ENCODE measurements around the gene B9D2.

Gene B9D2

GRCh38 chr19:41364524-41365391 lies 809 bp upstream of the B9D2 start:
- Histone ChIP-seq H3K27me3 (replicated peaks; ENCODE audit: control insufficient read depth, insufficient read depth, low read length) (no peaks in the 10 kb centered on the region), H3K4me3 (replicated peaks; ENCODE audit: low read depth, low read length) (peak overlapping the region; percentile 84), H3K36me3 (ENCODE audit: control insufficient read depth, insufficient read depth, low read length) (no peaks in the 10 kb centered on the region)
- no peak for TF ChIP-seq CTCF (IDR thresholded peaks at IDR 0.05; ENCODE audit: insufficient read depth, low read length, poor library complexity, severe bottlenecking)
- no peak for DNase-seq (ENCODE audit: extremely low read depth, insufficient read length)

GRCh38 chr19:41363371-41363752 lies 587 bp downstream of the B9D2 start:
- DNase-seq (ENCODE audit: extremely low read depth, insufficient read length): no peak
- no peak for TF ChIP-seq CTCF (IDR thresholded peaks at IDR 0.05; ENCODE audit: insufficient read depth, low read length, poor library complexity, severe bottlenecking)
- Histone ChIP-seq H3K36me3 (ENCODE audit: control insufficient read depth, insufficient read depth, low read length) (no peaks in the 10 kb centered on the region), H3K4me3 (replicated peaks; ENCODE audit: low read depth, low read length) (peak overlapping the region; percentile 84), H3K27me3 (replicated peaks; ENCODE audit: control insufficient read depth, insufficient read depth, low read length) (no peaks in the 10 kb centered on the region)

GRCh38 chr19:41362143-41362847 lies 1.7 kb downstream of the B9D2 start:
- no peak for DNase-seq (ENCODE audit: extremely low read depth, insufficient read length)
- H3K27me3 ChIP-seq (replicated peaks; ENCODE audit: control insufficient read depth, insufficient read depth, low read length): no peaks in the 10 kb centered on the region
- no peak overlapping the region for H3K4me3 ChIP-seq (replicated peaks; ENCODE audit: low read depth, low read length)
- TF ChIP-seq CTCF (IDR thresholded peaks at IDR 0.05; ENCODE audit: insufficient read depth, low read length, poor library complexity, severe bottlenecking): no peak
- no peaks in the 10 kb centered on the region for H3K36me3 ChIP-seq (ENCODE audit: control insufficient read depth, insufficient read depth, low read length)

GRCh38 chr19:41359741-41360140 lies 4.2 kb downstream of the B9D2 start:
- Histone ChIP-seq H3K27me3 (replicated peaks; ENCODE audit: control insufficient read depth, insufficient read depth, low read length) (no peaks in the 10 kb centered on the region), H3K36me3 (ENCODE audit: control insufficient read depth, insufficient read depth, low read length) (no peaks in the 10 kb centered on the region), H3K4me3 (replicated peaks; ENCODE audit: low read depth, low read length) (no peak overlapping the region)
- no peak for DNase-seq (ENCODE audit: extremely low read depth, insufficient read length)
- no peak for TF ChIP-seq CTCF (IDR thresholded peaks at IDR 0.05; ENCODE audit: insufficient read depth, low read length, poor library complexity, severe bottlenecking)

- Histone ChIP-seq H3K27me3 (replicated peaks; ENCODE audit: control insufficient read depth, insufficient read depth, low read length) (no peaks in the 10 kb centered on the region), H3K36me3 (ENCODE audit: control insufficient read depth, insufficient read depth, low read length) (no peaks in the 10 kb centered on the region), H3K4me3 (replicated peaks; ENCODE audit: low read depth, low read length) (no peak overlapping the region)
- no peak for DNase-seq (ENCODE audit: extremely low read depth, insufficient read length)
- no peak for TF ChIP-seq CTCF (IDR thresholded peaks at IDR 0.05; ENCODE audit: insufficient read depth, low read length, poor library complexity, severe bottlenecking)
Observed at GRCh38 chr19:41357746-41358145, 6.2 kb downstream of the B9D2 start.

Measured in GM06990 (cell line).